GM18951 (cell line): ENCODE results near the gene PIM2.

Experiments
- POLR2A ChIP-seq: IDR thresholded peaks from 4 replicates; pipeline ENCODE4 v1.6.1; 2011; ENCODE audit warnings: mild to moderate bottlenecking; ENCODE audit not compliant: insufficient read length, insufficient read depth; ENCODE audit errors: extremely low read depth
- in situ Hi-C: fragments of 300-500 bp; cut with MboI; formaldehyde crosslinking; loops from one replicate; pipeline ENCODE4 v1.12.0; 2022; ENCODE audit warnings: low sequenced_read_pairs, mixed read lengths, inconsistent platforms; ENCODE audit not compliant: unreplicated experiment

PIM2 gene

GRCh38 chrX:48905090-48905790 is 13.6 kb downstream of the PIM2 start:
- no peak for TF ChIP-seq POLR2A
- in situ Hi-C loops = no loop called here

- in situ Hi-C loops = no loop called here
- no peak for TF ChIP-seq POLR2A
Observed at GRCh38 chrX:48904626-48905025, 14.2 kb downstream of the PIM2 start.

GRCh38 chrX:48904180-48904579 is 14.6 kb downstream of the PIM2 start:
- in situ Hi-C loops = no loop called here
- no peak for TF ChIP-seq POLR2A

GRCh38 chrX:48903290-48903689 is 15.5 kb downstream of the PIM2 start:
- no peak for TF ChIP-seq POLR2A
- in situ Hi-C loops = no loop called here

- in situ Hi-C loops = no loop called here
- TF ChIP-seq POLR2A = no peak
Observed at GRCh38 chrX:48902776-48903175, 16.0 kb downstream of the PIM2 start.

DNA sequence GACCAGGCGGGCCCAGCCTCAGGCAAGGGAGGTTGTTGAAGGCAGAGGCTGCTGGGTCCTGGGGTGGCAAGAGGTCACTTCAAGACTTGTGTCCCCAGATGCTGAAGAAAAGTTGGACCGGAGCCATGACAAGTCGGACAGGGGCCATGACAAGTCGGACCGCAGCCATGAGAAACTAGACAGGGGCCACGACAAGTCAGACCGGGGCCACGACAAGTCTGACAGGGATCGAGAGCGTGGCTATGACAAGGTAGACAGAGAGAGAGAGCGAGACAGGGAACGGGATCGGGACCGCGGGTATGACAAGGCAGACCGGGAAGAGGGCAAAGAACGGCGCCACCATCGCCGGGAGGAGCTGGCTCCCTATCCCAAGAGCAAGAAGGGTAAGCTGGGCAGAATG is 16.7 kb downstream of the PIM2 start:
- no peak for TF ChIP-seq POLR2A
- in situ Hi-C loops = no loop called here

DNA sequence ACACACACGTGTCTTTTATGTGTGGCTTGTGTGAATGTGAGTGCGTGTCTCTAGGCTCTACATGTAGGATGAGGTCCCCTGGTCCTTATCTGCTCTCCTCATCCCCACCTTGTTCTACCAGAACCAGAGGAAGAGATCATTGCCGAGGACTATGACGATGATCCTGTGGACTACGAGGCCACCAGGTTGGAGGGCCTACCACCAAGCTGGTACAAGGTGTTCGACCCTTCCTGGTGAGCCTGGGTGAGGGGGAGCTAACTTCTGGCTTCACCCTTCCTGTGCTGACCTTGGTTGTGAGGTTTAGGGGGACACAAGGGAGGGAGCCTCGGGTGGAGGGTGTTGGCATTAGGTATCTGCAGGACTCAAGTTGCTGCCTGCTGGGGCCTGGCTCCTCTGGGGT is 17.8 kb downstream of the PIM2 start:
- in situ Hi-C loops = no loop called here
- TF ChIP-seq POLR2A = no peak

- in situ Hi-C loops = no loop called here
- no peak for TF ChIP-seq POLR2A
Observed at GRCh38 chrX:48899078-48899410, 19.8 kb downstream of the PIM2 start.

DNA sequence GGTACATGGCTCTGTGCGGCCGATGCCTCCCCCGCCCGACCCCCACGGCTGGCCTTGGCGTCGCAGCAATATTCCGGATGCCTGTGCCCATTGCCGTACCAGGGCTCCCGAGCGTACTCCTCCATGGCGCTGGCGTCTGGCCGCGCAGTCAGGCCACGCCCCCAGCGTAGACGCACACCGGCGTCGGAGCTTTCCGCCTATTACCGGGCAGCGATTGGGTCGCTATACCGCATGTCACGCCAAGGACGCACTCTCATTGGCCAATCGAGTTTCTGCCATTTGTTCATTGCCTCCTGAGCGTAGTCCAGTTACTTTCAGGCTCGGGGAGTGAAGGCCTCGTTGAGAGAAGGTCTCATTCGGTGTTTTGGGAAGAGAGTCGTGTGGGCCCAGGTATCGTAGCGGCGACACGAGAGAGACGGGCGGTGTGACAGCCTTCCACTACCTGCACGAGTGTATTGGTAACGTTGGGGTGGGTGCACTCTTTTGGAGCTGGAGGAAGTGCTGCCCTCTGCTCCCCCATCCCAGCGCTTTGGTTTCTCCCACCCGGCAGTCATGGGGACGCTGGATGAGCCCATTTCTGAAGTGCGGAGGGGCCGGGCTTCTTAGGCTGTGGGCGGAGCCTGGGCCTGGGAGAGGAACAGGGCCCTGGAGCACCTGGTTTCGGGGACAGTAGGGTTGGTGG is 21.1 kb downstream of the PIM2 start, which contains the start of the genes PQBP1 and TIMM17B:
Gene PQBP1 (plus strand): TSS at position 306 of the 682 bp plus-strand sequence. CDS start 580 bp downstream, outside the sequence.
Gene TIMM17B (minus strand): TSS at position 144 of the 682 bp plus-strand sequence. CDS start 19 bp downstream, at position 125.
- in situ Hi-C loops = no loop called here
- TF ChIP-seq POLR2A = peak; percentile 80

GRCh38 chrX:48897157-48897624 is 21.6 kb downstream of the PIM2 start:
- in situ Hi-C loops = no loop called here
- TF ChIP-seq POLR2A = no peak

GRCh38 chrX:48896611-48897011 is 22.2 kb downstream of the PIM2 start:
- in situ Hi-C loops = no loop called here
- no peak for TF ChIP-seq POLR2A

- TF ChIP-seq POLR2A = no peak
- in situ Hi-C loops = no loop called here
Observed at GRCh38 chrX:48894891-48895290, 23.9 kb downstream of the PIM2 start.

- in situ Hi-C loops = no loop called here
Observed at GRCh38 chrX:48893556-48894348, 25.1 kb downstream of the PIM2 start.

More at GRCh38 chrX:48893556-48894348, 25.1 kb downstream of the PIM2 start:
- TF ChIP-seq POLR2A = no peak
